ENCODE measurements around the gene WASF1.

WASF1 gene

GRCh38 chr6:110179406-110180227 lies at the start of gene WASF1:
Gene WASF1 (minus strand): TSS chr6:110179670. CDS start chr6:110127601, 52,069 bp downstream.
- peak; percentile 99 for DNase-seq

- no peak for DNase-seq
These were observed 46.8 kb upstream of the WASF1 start for GRCh38 chr6:110226261-110226660.

- no peak for DNase-seq
These were observed 42.3 kb upstream of the WASF1 start for GRCh38 chr6:110221738-110222137.

DNA sequence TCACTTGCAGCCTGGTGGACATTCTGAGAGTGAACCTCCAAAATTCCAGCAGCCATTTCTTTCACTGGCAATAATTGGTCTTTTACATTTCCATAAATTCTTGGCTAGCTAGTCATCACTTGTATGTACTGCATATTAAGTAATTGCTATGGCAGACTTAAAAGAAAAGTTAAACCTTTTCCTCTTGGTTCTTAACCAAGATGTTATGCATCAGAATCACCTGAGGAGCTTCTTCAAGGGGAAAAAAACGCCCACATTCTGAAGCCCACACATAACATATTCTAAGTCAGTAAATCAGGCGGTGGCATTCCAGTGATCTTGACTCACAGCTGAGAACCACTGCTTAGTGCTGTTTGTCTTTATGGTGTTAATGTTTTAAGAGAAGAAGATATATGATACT lies 37.8 kb upstream of the WASF1 start:
- no peak for DNase-seq

DNA sequence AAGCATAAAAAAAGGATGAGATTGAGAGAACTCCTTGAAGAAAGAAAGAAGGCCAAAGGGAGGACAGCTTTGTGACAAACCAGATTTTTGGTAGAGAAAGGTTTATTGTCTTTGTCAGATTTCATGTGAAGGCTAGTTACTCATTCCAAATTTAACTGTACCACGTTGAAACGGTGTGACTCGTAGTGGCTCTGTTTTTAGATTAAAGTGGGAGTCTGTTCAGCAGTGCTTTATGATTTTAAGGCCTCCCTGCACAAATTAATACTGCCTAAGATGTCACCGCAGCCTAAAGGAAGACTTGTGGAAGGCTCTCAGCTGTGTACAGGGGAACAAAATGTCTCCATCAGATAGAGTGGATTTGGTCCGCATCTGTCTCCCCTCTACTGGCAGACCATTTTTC lies 36.7 kb upstream of the WASF1 start:
- DNase-seq, result no peak

DNA sequence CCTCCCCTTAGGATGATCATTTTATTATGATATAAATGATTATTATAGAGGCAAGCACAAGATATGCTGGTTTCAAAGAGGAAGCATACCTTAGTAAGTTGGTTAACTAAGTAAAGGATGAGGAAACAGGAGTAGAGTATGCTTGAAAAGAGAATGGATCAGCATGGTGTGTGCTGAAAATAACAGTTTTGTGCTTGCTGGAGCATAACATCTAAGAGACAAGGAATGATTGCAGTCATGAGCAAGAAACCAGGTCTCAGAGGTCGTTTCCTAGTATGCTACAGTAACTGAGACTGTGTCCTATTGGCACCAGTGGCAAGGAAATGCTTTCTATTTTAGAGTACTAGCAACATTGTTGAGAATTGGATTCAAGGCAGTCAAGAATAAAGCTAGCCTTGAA lies 34.9 kb upstream of the WASF1 start:
- no peak for DNase-seq

- no peak for DNase-seq
These were observed 32.3 kb upstream of the WASF1 start for GRCh38 chr6:110211753-110212152.

GRCh38 chr6:110207652-110208051 lies 28.2 kb upstream of the WASF1 start:
- DNase-seq, result no peak

GRCh38 chr6:110201151-110201884 lies 21.8 kb upstream of the WASF1 start:
- DNase-seq, result no peak

DNA sequence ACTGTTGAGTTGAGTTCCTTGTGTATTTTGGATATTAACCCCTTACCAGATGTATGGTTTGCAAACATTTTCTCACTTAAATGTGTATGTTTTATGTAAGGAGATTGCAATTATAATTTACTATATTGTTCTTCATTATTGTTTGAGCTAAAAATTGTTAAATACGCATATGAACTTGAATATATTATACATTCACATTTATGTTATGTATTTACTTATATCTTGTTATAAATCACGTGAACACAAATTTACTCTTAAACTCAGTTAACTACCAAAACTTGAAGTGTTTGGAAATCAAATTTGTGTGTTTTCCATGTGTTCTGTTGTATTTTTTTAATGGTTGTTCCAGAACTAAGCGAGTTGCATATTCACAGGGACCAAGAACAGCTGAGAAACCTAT lies 19.1 kb upstream of the WASF1 start:
- no peak for DNase-seq

- no peak for DNase-seq
These were observed 17.4 kb upstream of the WASF1 start for GRCh38 chr6:110196874-110197273.

GRCh38 chr6:110195639-110196038 lies 16.2 kb upstream of the WASF1 start:
- DNase-seq, result no peak

GRCh38 chr6:110191477-110191876 lies 12.0 kb upstream of the WASF1 start:
- DNase-seq, result no peak

DNA sequence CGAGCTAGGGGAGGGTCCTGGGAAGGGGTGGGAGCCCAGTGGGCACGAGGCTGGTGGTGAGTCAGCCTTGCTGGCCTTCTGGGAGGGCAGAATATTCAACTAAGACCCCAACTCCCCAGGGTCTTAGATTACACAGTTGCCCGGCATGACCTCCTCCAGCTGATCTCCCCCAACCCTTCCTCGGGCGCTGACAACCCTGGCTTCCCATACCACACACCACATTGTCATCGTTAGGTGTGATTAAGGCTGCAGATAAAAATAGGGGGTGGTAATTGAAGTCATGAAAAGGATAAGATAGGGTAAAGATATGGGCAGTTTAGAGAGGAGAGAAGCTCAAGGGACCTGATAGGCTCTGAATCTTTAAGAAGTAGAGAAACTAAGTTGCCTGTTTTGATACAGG lies 11.3 kb upstream of the WASF1 start:
- DNase-seq, result no peak

- DNase-seq, result no peak
These were observed 9.3 kb upstream of the WASF1 start for GRCh38 chr6:110188791-110189190.

GRCh38 chr6:110185879-110186278 lies 6.4 kb upstream of the WASF1 start:
- no peak for DNase-seq

GRCh38 chr6:110183292-110183885 lies 3.9 kb upstream of the WASF1 start:
- DNase-seq, result no peak

DNA sequence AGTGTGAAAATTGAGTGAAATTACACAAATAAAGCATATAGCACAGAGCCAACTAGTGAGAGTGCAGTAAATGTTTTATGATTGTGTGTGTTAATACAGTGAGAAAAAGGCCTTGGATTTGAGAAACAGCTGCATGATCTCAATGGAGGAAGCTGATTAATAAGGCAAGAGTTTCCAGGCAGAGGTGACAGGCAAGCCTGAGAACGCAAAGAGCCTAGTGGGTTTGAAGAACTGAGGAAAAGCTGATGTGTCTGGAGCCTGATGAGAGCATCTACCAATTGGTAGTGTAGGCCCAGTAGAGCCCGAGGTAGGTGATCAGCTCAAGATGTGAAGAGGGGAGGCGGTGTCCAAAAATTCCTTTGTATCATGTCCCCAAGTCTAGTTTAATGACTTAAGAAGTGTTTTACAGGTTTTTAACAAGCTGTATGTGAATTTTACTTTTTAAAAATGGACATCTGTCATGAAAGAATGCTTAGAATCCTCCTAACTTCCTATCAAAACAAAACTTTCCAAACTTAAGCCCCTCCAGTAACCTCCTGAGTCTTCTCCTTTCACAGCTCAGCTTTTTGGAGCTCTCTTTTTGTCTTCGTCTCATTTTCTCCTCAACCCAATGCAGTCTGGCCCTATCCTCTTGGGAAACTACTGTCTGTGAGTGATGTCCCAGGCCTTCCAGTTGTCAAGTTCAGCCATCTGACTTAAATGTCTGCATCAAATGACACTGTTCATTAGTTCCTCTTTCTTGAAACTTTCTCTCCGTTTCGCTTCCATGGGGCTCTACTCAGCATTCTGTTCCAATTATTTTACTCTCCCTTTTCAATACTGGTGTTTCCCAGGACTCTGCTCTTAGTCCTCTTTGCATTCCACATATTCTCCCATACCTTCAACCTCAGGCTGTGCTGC lies 1.9 kb upstream of the WASF1 start:
- DNase-seq, result no peak

- peak; percentile 93 for DNase-seq
These were observed 948 bp upstream of the WASF1 start, which contains the start of gene CDC40 for GRCh38 chr6:110180228-110181008. Gene CDC40 (plus strand): TSS chr6:110180427. CDS start chr6:110180445, 18 bp downstream.

DNA sequence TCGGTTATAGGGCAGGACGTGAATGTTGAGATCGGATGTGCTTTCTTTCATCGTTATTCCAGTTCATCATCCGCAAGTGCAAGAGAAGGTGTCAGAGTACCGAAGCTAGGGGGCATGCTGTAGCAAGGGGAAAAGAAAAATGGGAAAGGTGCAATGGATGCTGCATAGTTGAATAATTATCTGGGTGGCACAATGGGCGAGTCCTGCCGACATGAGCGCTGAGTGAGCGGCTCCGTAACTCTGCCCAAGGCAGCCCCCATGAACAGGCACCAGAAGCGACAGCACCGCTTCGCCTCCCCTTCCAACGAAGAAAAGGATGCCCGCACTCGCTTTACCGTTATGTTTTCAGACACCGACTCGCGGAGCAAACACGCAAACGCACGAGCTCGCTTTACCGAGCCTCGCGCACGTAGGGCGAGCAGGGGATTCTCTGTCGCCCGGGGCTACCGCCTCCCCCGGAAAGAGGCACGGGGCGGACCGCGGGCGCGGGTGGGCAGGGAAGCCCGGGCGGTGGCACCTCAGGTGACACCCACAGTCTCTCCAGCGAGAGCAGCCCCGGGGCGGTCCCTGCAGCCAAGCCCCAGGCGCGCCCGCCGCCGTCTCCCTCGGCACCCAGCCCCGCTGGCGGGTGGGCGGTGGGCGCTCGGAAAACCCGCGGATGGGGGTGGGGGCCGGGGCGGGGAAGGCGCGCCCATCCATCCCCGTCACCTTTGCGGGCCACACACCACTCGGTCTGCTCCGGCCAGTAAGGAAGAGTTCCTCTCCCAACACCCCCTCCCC lies 654 bp downstream of the WASF1 start:
- DNase-seq, result peak; percentile 89

- DNase-seq, result no peak
These were observed 5.9 kb downstream of the WASF1 start for GRCh38 chr6:110173506-110174132.

All from NCI-H1105 treated with DMSO at 0.1 percent for 48 hours (cell line).